ENCODE measurements around the gene RNF225.

RNF225 gene

GRCh38 chr19:58406818-58407657 lies 11.6 kb downstream of the RNF225 start:
- DNase-seq = no peak
- in situ Hi-C loops (cut with HindIII; ENCODE audit: low pct_ligation_motif_present, low sequenced_read_pairs) = no loop called here
- H3K27me3 ChIP-seq (replicated peaks) = no peaks in the 10 kb centered on the region
- TF ChIP-seq, protein P1, sequence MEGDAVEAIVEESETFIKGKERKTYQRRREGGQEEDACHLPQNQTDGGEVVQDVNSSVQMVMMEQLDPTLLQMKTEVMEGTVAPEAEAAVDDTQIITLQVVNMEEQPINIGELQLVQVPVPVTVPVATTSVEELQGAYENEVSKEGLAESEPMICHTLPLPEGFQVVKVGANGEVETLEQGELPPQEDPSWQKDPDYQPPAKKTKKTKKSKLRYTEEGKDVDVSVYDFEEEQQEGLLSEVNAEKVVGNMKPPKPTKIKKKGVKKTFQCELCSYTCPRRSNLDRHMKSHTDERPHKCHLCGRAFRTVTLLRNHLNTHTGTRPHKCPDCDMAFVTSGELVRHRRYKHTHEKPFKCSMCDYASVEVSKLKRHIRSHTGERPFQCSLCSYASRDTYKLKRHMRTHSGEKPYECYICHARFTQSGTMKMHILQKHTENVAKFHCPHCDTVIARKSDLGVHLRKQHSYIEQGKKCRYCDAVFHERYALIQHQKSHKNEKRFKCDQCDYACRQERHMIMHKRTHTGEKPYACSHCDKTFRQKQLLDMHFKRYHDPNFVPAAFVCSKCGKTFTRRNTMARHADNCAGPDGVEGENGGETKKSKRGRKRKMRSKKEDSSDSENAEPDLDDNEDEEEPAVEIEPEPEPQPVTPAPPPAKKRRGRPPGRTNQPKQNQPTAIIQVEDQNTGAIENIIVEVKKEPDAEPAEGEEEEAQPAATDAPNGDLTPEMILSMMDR (IDR thresholded peaks at IDR 0.05; ENCODE audit: low read depth, low read length, missing control alignments) = peak; percentile 53
- no peaks in the 10 kb centered on the region for H3K36me3 ChIP-seq (replicated peaks)
- no peak overlapping the region for H3K27ac ChIP-seq
- peak overlapping the region; percentile 95 for H3K4me3 ChIP-seq (ENCODE audit: low read depth, low read length)

GRCh38 chr19:58407658-58408151 lies 12.2 kb downstream of the RNF225 start:
- TF ChIP-seq, protein P1 (IDR thresholded peaks at IDR 0.05; ENCODE audit: low read depth, low read length, missing control alignments) = no peak
- no peak for DNase-seq
- in situ Hi-C loops (cut with HindIII; ENCODE audit: low pct_ligation_motif_present, low sequenced_read_pairs) = no loop called here
- H3K27me3 ChIP-seq (replicated peaks) = no peaks in the 10 kb centered on the region
- H3K36me3 ChIP-seq (replicated peaks) = no peaks in the 10 kb centered on the region
- H3K4me3 ChIP-seq (ENCODE audit: low read depth, low read length) = peak overlapping the region; percentile 95
- H3K27ac ChIP-seq = peak overlapping the region; percentile 51

- H3K27me3 ChIP-seq (replicated peaks) = no peaks in the 10 kb centered on the region
- H3K27ac ChIP-seq = peak within 1 kb of the TSS; percentile 51
- TF ChIP-seq, protein P1 (IDR thresholded peaks at IDR 0.05; ENCODE audit: low read depth, low read length, missing control alignments) = peak; percentile 13
- in situ Hi-C loops (cut with HindIII; ENCODE audit: low pct_ligation_motif_present, low sequenced_read_pairs) = no loop called here
- no peaks in the 10 kb centered on the region for H3K36me3 ChIP-seq (replicated peaks)
- DNase-seq = peak; percentile 91
- H3K4me3 ChIP-seq (ENCODE audit: low read depth, low read length) = peak within 1 kb of the TSS; percentile 95
These were observed 12.9 kb downstream of the RNF225 start, which contains the start of gene ZNF584 for GRCh38 chr19:58408152-58409009. Gene ZNF584 (plus strand): TSS chr19:58408649. CDS start chr19:58409148, 499 bp downstream.

GRCh38 chr19:58409010-58409790 lies 13.7 kb downstream of the RNF225 start:
- H3K27ac ChIP-seq = peak overlapping the region; percentile 51
- TF ChIP-seq, protein P1 (IDR thresholded peaks at IDR 0.05; ENCODE audit: low read depth, low read length, missing control alignments) = peak; percentile 5
- peak overlapping the region; percentile 95 for H3K4me3 ChIP-seq (ENCODE audit: low read depth, low read length)
- no peaks in the 10 kb centered on the region for H3K27me3 ChIP-seq (replicated peaks)
- DNase-seq = no peak
- no peaks in the 10 kb centered on the region for H3K36me3 ChIP-seq (replicated peaks)
- in situ Hi-C loops (cut with HindIII; ENCODE audit: low pct_ligation_motif_present, low sequenced_read_pairs) = no loop called here

DNA sequence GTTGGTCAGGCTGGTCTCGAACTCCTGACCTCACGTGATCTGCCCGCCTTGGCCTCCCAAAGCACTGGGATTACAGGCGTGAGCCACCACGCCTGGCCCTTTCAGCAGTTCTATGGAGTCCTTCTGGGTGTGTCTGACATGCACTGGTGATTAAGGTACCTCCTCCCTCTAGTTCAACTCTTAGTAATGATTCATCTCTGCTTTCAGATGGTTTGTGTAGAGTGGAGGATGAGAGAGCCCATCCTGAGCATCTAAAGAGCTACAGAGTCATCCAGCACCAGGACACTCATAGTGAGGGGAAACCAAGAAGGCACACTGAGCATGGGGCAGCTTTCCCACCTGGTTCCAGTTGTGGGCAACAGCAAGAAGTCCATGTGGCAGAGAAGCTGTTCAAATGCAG lies 21.1 kb downstream of the RNF225 start:
- in situ Hi-C loops (cut with HindIII; ENCODE audit: low pct_ligation_motif_present, low sequenced_read_pairs) = no loop called here
- Histone ChIP-seq H3K27ac (no peak overlapping the region), H3K4me3 (ENCODE audit: low read depth, low read length) (no peak overlapping the region), H3K27me3 (replicated peaks) (no peaks in the 10 kb centered on the region), H3K36me3 (replicated peaks) (peaks cover 41% of the 10 kb centered on the region)
- TF ChIP-seq, protein P1 (IDR thresholded peaks at IDR 0.05; ENCODE audit: low read depth, low read length, missing control alignments) = no peak
- DNase-seq = no peak
